ENCODE measurements around the gene CRNKL1. TPM values are rescaled to one million over a fixed set of nuclear protein-coding genes. Genes with fewer than 3 reads are reported as not detected.

Gene CRNKL1
- total and polyA plus RNA-seq, 4 donors, result 7.3 to 21.0 (median 15.6) TPM

DNA sequence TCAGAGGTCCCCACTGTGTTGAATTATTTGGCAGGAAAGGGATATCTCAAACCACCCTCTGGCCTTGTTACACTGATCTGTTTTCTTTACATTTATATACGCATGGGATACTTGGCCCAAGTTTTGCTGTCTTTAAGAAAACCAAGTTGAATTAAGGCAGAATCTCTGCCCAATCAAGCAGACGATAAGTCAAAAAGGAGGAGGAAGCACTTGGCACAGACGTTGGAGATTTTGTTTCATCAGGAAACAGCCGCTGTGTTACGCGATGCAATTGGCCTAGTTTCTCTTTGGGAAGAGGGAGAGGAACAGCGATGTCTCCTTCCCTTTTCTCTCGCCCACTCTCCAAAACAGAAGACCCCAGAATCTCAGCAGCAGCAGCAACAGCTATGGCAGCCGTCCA, 55.3 kb downstream of the CRNKL1 start:
- intact Hi-C loops (cut with DNase I), result loop anchor here (5.0 kb wide), 1 partner anchor 305 kb away; no protein-coding TSS in a partner anchor

DNA sequence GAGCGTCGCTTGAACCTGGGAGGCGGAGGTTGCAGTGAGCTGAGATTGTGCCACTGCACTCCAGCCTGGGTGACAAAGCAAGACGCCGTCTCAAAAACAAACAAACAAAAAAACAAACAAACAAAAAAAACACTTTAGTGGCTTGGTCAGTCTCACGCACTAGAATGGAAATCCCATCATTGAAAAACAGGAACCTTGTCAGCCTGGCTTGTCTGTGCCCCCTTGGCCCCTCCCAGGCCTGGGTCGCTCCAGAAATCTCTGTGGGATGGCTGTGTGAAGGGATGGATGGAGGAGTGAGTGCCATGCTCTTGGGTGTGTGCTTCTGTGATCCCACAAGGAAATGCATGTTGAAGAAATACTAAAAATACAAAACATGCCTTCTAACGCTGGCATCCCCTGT, 56.0 kb downstream of the CRNKL1 start:
- Histone ChIP-seq H3K4me3 (ENCODE audit: low read length in 2 of 2) (no peak overlapping the region), H3K4me1 (ENCODE audit: control insufficient read depth in 1 of 2, insufficient read depth in 2 of 2, low read length in 2 of 2) (peaks cover 1 to 5% of the 10 kb centered on the region in 2 donors), H3K9me3 (ENCODE audit: control insufficient read depth, low read length) (no peaks in the 10 kb centered on the region), H3K36me3 (ENCODE audit: control insufficient read depth in 1 of 2, insufficient read depth in 2 of 2, low read length in 1 of 2) (peaks cover 2 to 3% of the 10 kb centered on the region in 2 donors), H3K27me3 (ENCODE audit: control insufficient read depth in 1 of 2, insufficient read depth in 2 of 2, low read length in 1 of 2) (no peaks in the 10 kb centered on the region), H3K27ac (ENCODE audit: low read depth in 1 of 2, low read length in 2 of 2) (no peak overlapping the region)
- ATAC-seq (ENCODE audit: low FRiP score), result no peak
- intact Hi-C loops (cut with DNase I), result loop anchor here (5.0 kb wide), 1 partner anchor 304 kb away; no protein-coding TSS in a partner anchor
- DNase-seq, result no peak
- 68 to 71% methylated on average over 8 of the region's 8 CpGs for WGBS, 2 donors

More for the DNA sequence above, 55.3 kb downstream of the CRNKL1 start:
- no peaks in the 10 kb centered on the region for H3K9me3 ChIP-seq (ENCODE audit: control insufficient read depth, low read length)
- no peak overlapping the region for H3K27ac ChIP-seq (ENCODE audit: low read depth in 1 of 2, low read length in 2 of 2)
- peaks cover 2 to 3% of the 10 kb centered on the region in 2 donors for H3K36me3 ChIP-seq (ENCODE audit: control insufficient read depth in 1 of 2, insufficient read depth in 2 of 2, low read length in 1 of 2)
- H3K27me3 ChIP-seq (ENCODE audit: control insufficient read depth in 1 of 2, insufficient read depth in 2 of 2, low read length in 1 of 2), result no peaks in the 10 kb centered on the region
- WGBS, 2 donors, result 51 to 57% methylated on average over 9 of the region's 9 CpGs
- DNase-seq (no peak), ATAC-seq (ENCODE audit: low FRiP score) (no peak)
- H3K4me1 ChIP-seq (ENCODE audit: control insufficient read depth in 1 of 2, insufficient read depth in 2 of 2, low read length in 2 of 2), result peaks cover 1 to 5% of the 10 kb centered on the region in 2 donors
- no peak overlapping the region for H3K4me3 ChIP-seq (ENCODE audit: low read length in 2 of 2)

DNA sequence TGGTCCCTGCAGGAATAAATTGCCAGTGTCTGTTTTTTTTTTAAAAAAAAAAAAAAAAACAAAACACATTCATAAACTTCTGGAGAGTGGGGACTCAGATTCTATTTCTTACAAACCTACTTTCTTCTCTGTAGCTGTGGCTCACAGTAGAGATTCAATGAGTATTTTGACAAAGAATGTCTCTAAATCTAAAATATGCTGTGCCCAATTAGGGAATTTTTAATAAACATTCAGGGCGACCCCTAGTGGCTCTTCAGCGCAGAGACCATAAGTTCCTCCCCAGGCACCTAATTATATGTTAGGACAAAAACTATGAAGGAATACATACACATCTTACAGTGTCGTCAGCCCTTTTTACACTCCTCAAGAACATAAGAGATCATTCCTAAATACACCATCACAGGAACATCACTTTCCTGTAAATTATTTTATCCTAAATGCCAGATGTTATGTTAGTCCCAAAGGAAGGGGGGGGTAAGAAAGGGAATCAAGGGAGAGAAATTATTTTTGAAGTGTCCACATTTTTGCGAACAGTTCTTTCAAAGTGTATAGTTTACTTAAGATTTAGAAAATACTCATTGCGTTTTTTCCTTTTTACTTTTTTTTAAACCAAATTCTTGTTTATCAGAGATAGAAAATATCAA, 56.9 kb downstream of the CRNKL1 start:
- H3K4me3 ChIP-seq (ENCODE audit: low read length in 2 of 2), result no peak overlapping the region
- peaks cover 1 to 5% of the 10 kb centered on the region in 2 donors for H3K4me1 ChIP-seq (ENCODE audit: control insufficient read depth in 1 of 2, insufficient read depth in 2 of 2, low read length in 2 of 2)
- no peak for DNase-seq
- peaks cover 2 to 3% of the 10 kb centered on the region in 2 donors for H3K36me3 ChIP-seq (ENCODE audit: control insufficient read depth in 1 of 2, insufficient read depth in 2 of 2, low read length in 1 of 2)
- ATAC-seq (ENCODE audit: low FRiP score), result peak; percentile 75
- no peaks in the 10 kb centered on the region for H3K9me3 ChIP-seq (ENCODE audit: control insufficient read depth, low read length)
- WGBS, 2 donors, result 18 to 24% methylated on average over 5 of the region's 5 CpGs
- intact Hi-C loops (cut with DNase I), result loop anchor here (1.0 to 5.0 kb wide), 2 partner anchors 210 to 303 kb away; no protein-coding TSS in a partner anchor
- H3K27ac ChIP-seq (ENCODE audit: low read depth in 1 of 2, low read length in 2 of 2), result no peak overlapping the region
- H3K27me3 ChIP-seq (ENCODE audit: control insufficient read depth in 1 of 2, insufficient read depth in 2 of 2, low read length in 1 of 2), result no peaks in the 10 kb centered on the region

DNA sequence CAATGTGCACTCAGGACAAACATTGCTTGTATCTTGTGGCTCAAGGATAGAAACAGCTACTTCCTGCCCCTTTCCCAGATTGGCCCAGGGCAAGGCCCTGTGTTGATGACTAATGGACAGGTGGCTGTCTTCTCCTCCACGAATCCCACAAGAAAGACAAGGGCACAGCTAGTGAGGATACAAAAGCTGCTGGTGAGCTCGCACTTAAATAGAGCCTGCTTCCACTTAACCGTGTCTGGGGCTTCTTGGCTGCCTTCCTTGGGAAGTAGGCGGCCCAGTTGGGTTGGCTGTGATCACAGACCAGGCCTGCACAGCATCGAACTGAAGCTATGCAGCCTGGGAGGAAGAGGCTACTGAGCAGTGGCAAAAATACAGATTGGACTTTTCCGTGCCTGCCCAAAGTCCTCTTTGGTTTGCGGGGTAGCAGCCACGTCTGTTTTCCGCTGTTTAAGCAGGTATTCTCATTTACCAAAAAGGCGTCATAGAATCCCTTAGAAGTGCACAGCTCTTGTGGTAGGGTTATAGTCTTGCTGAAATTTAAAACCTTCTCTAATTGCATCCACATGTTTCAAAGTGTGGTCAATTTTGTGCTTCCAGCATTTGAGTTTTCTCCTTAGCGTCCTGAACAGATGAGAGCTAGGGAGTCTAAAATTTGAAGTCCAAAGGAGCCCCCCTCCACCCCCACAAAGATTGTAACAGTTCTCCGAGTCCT, 58.2 kb downstream of the CRNKL1 start:
- intact Hi-C loops (cut with DNase I), result loop anchor here (1.0 to 5.0 kb wide), 2 partner anchors 107 to 210 kb away; no protein-coding TSS in a partner anchor
- ATAC-seq (ENCODE audit: low FRiP score), result peak; percentile 23
- DNase-seq, result no peak
- no peaks in the 10 kb centered on the region for H3K27me3 ChIP-seq (ENCODE audit: control insufficient read depth in 1 of 2, insufficient read depth in 2 of 2, low read length in 1 of 2)
- no peak overlapping the region for H3K4me3 ChIP-seq (ENCODE audit: low read length in 2 of 2)
- H3K27ac ChIP-seq (ENCODE audit: low read depth in 1 of 2, low read length in 2 of 2), result peak overlapping the region; percentile 45 to 94
- H3K4me1 ChIP-seq (ENCODE audit: control insufficient read depth in 1 of 2, insufficient read depth in 2 of 2, low read length in 2 of 2), result peaks cover 1 to 15% of the 10 kb centered on the region in 2 donors
- peaks cover 2 to 3% of the 10 kb centered on the region in 2 donors for H3K36me3 ChIP-seq (ENCODE audit: control insufficient read depth in 1 of 2, insufficient read depth in 2 of 2, low read length in 1 of 2)
- 33 to 35% methylated on average over 12 of the region's 12 CpGs for WGBS, 2 donors
- H3K9me3 ChIP-seq (ENCODE audit: control insufficient read depth, low read length), result no peaks in the 10 kb centered on the region

DNA sequence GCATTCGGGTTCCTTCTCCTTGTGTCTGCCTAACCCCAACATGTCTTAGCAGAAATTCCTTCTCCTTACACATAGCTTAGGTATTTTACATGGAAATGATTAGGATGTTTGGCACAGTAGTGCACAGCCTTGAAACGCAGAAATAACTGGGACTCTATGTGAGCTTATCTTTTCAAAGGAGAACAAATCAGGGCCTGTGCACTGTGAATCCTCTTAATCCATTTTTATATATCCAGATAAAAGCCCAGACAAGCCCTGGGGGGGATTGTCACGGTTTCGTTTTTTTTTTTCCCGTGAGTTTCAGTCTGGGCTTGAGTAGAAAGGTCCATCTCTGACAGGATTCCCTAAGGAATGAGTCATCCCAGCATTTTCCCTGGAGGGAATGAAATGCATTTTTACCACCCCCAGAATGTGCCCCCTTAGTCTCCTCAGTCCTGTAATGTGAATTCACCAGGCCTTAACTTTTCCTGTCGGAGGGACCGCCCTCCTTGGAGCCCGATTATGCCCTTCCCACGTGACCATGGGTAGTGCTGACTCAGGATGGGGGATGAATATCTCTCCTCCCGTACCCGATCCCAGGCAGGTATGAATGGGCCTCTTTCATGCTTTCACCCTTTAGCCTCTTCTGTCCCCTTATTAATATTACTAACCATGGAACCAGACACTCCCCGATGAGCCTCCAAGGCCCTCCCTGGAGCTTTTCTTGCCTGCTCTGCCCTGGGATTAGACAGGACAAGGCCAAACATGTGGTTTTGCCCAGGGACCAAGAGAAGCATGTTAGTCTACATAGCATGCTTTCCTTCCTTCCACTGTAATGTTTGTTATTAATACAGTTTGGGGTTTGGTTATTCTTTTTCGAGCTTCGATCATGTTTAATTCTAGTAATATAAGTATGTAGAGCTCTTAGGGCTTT, 59.0 kb downstream of the CRNKL1 start:
- ATAC-seq (ENCODE audit: low FRiP score) (peak; percentile 73), DNase-seq (no peak)
- Histone ChIP-seq H3K27me3 (ENCODE audit: control insufficient read depth in 1 of 2, insufficient read depth in 2 of 2, low read length in 1 of 2) (no peaks in the 10 kb centered on the region), H3K4me1 (ENCODE audit: control insufficient read depth in 1 of 2, insufficient read depth in 2 of 2, low read length in 2 of 2) (peaks cover 1 to 15% of the 10 kb centered on the region in 2 donors), H3K9me3 (ENCODE audit: control insufficient read depth, low read length) (no peaks in the 10 kb centered on the region), H3K27ac (ENCODE audit: low read depth in 1 of 2, low read length in 2 of 2) (peak overlapping the region; percentile 45 to 94), H3K36me3 (ENCODE audit: control insufficient read depth in 1 of 2, insufficient read depth in 2 of 2, low read length in 1 of 2) (peaks cover 0 to 2% of the 10 kb centered on the region in 2 donors), H3K4me3 (ENCODE audit: low read length in 2 of 2) (peak overlapping the region in 1 of 2 donors; percentile 47)
- intact Hi-C loops (cut with DNase I), result loop anchor here (1.0 to 5.0 kb wide), 2 partner anchors 106 to 209 kb away; no protein-coding TSS in a partner anchor
- WGBS, 2 donors, result 14 to 17% methylated on average over 14 of the region's 14 CpGs

DNA sequence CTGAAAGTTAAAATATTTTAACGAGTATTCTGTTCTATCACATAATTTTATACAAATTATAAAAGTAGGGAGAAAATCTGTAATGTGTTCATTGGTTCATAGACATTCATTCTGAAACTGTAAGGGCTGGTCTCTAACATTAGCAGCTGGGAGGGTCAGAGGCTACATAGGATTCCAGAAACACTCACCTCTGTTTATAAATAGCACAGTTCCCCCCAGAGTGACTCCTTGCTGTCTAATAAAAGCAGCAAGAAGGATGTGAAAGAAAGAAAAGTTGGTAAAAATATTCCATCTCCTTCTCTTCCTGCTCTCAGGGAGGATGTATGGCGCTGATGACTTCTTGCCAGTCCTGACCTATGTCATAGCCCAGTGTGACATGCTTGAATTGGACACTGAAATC, 60.4 kb downstream of the CRNKL1 start:
- no peak overlapping the region for H3K4me3 ChIP-seq (ENCODE audit: low read length in 2 of 2)
- DNase-seq (no peak), ATAC-seq (ENCODE audit: low FRiP score) (no peak)
- H3K27me3 ChIP-seq (ENCODE audit: control insufficient read depth in 1 of 2, insufficient read depth in 2 of 2, low read length in 1 of 2), result no peaks in the 10 kb centered on the region
- H3K9me3 ChIP-seq (ENCODE audit: control insufficient read depth, low read length), result no peaks in the 10 kb centered on the region
- peak overlapping the region in 1 of 2 donors; percentile 48 for H3K27ac ChIP-seq (ENCODE audit: low read depth in 1 of 2, low read length in 2 of 2)
- no peaks in the 10 kb centered on the region for H3K36me3 ChIP-seq (ENCODE audit: control insufficient read depth in 1 of 2, insufficient read depth in 2 of 2, low read length in 1 of 2)
- WGBS, 2 donors, result 75 to 81% methylated on average over 2 of the region's 2 CpGs
- peaks cover 1 to 15% of the 10 kb centered on the region in 2 donors for H3K4me1 ChIP-seq (ENCODE audit: control insufficient read depth in 1 of 2, insufficient read depth in 2 of 2, low read length in 2 of 2)
- intact Hi-C loops (cut with DNase I), result loop anchor here (5.0 kb wide), 1 partner anchor 105 kb away; no protein-coding TSS in a partner anchor

DNA sequence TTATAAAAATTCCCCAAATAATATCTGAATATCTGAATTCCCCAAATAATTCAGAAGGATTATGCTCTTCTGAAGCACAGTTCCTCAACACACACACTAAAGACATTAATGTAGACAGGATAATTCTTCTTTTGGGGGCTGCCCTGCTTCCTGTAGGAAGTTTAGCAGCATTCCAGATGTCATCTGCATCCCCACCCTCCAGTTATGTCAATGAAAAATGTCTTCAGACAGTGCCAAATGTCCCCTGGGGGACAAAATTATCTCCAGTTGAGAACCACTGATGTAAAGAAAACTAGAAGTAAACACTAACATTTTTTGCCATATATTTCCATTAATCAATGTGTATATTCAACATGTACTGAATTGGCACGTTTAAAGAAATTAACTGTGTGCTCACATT, 61.0 kb downstream of the CRNKL1 start:
- no peak for DNase-seq
- Histone ChIP-seq H3K27me3 (ENCODE audit: control insufficient read depth in 1 of 2, insufficient read depth in 2 of 2, low read length in 1 of 2) (no peaks in the 10 kb centered on the region), H3K4me1 (ENCODE audit: control insufficient read depth in 1 of 2, insufficient read depth in 2 of 2, low read length in 2 of 2) (peaks cover 4 to 15% of the 10 kb centered on the region in 2 donors), H3K9me3 (ENCODE audit: control insufficient read depth, low read length) (no peaks in the 10 kb centered on the region), H3K27ac (ENCODE audit: low read depth in 1 of 2, low read length in 2 of 2) (no peak overlapping the region), H3K36me3 (ENCODE audit: control insufficient read depth in 1 of 2, insufficient read depth in 2 of 2, low read length in 1 of 2) (no peaks in the 10 kb centered on the region), H3K4me3 (ENCODE audit: low read length in 2 of 2) (no peak overlapping the region)
- 24 to 32% methylated on average over 1 of the region's 1 CpG for WGBS, 2 donors
- intact Hi-C loops (cut with DNase I), result loop anchor here (5.0 kb wide), 1 partner anchor 104 kb away; no protein-coding TSS in a partner anchor
- ATAC-seq (ENCODE audit: low FRiP score), result no peak

DNA sequence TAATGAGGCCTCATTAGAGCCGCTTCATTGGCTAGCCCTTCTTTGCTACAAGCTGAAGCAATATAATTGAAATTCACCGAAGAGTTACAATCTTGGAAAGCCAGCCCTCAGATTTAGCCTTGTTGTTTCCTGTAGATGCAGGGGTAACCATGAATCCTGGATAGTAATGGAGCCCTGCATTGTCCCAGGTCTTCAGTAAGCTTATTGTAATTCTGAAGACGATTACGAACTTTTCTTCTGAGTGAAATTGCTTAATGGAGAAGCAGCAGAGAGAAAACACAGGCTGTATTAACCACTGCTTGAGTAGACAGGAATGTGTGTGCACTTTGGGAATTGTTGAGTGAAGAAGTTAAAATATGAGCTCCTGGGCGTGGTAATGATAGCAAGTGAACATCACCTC, 61.4 kb downstream of the CRNKL1 start:
- H3K9me3 ChIP-seq (ENCODE audit: control insufficient read depth, low read length), result no peaks in the 10 kb centered on the region
- 87 to 92% methylated on average over 5 of the region's 5 CpGs for WGBS, 2 donors
- intact Hi-C loops (cut with DNase I), result loop anchor here (5.0 kb wide), 1 partner anchor 104 kb away; no protein-coding TSS in a partner anchor
- ATAC-seq (ENCODE audit: low FRiP score) (no peak), DNase-seq (no peak)
- H3K36me3 ChIP-seq (ENCODE audit: control insufficient read depth in 1 of 2, insufficient read depth in 2 of 2, low read length in 1 of 2), result no peaks in the 10 kb centered on the region
- H3K27me3 ChIP-seq (ENCODE audit: control insufficient read depth in 1 of 2, insufficient read depth in 2 of 2, low read length in 1 of 2), result no peaks in the 10 kb centered on the region
- H3K27ac ChIP-seq (ENCODE audit: low read depth in 1 of 2, low read length in 2 of 2), result no peak overlapping the region
- peaks cover 4 to 15% of the 10 kb centered on the region in 2 donors for H3K4me1 ChIP-seq (ENCODE audit: control insufficient read depth in 1 of 2, insufficient read depth in 2 of 2, low read length in 2 of 2)
- no peak overlapping the region for H3K4me3 ChIP-seq (ENCODE audit: low read length in 2 of 2)
